ENCODE results near the gene SBNO2.

The SBNO2 gene, protein sequence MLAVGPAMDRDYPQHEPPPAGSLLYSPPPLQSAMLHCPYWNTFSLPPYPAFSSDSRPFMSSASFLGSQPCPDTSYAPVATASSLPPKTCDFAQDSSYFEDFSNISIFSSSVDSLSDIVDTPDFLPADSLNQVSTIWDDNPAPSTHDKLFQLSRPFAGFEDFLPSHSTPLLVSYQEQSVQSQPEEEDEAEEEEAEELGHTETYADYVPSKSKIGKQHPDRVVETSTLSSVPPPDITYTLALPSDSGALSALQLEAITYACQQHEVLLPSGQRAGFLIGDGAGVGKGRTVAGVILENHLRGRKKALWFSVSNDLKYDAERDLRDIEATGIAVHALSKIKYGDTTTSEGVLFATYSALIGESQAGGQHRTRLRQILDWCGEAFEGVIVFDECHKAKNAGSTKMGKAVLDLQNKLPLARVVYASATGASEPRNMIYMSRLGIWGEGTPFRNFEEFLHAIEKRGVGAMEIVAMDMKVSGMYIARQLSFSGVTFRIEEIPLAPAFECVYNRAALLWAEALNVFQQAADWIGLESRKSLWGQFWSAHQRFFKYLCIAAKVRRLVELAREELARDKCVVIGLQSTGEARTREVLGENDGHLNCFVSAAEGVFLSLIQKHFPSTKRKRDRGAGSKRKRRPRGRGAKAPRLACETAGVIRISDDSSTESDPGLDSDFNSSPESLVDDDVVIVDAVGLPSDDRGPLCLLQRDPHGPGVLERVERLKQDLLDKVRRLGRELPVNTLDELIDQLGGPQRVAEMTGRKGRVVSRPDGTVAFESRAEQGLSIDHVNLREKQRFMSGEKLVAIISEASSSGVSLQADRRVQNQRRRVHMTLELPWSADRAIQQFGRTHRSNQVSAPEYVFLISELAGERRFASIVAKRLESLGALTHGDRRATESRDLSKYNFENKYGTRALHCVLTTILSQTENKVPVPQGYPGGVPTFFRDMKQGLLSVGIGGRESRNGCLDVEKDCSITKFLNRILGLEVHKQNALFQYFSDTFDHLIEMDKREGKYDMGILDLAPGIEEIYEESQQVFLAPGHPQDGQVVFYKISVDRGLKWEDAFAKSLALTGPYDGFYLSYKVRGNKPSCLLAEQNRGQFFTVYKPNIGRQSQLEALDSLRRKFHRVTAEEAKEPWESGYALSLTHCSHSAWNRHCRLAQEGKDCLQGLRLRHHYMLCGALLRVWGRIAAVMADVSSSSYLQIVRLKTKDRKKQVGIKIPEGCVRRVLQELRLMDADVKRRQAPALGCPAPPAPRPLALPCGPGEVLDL (N-terminal part only)

GRCh38 chr19:1173845-1174809 is at the start of gene SBNO2:
Gene SBNO2 (minus strand): TSS chr19:1174268. CDS start chr19:1154276, 19,992 bp downstream.
- DNase-seq (ENCODE audit: low read depth in 2 of 2) = peak; percentile 82 to 86

- no peak for DNase-seq (ENCODE audit: low read depth in 2 of 2)
These were observed 49.2 kb upstream of the SBNO2 start for GRCh38 chr19:1223018-1223855.

DNA sequence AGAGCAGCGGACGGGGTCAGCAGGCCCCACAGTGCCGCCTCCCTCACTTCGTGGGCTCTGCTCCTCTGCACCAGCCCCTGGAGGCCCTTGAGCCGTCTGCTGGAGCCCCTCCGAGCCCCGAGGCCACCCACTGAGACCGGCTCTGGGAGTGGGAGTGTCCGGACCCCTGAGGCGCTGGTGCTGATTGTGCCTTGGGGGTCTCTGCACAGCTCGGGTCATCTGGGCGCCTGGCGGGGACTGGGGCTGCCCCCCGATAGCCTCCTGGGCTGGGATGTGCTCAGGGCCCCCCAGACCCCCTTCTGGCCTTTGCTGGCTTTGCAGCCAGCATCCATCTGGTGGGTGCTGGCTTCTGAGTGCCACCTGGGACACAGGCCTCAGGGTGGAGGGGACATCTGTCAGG is 48.3 kb upstream of the SBNO2 start:
- DNase-seq (ENCODE audit: low read depth in 2 of 2) = no peak

GRCh38 chr19:1221904-1222255 is 47.8 kb upstream of the SBNO2 start:
- no peak for DNase-seq (ENCODE audit: low read depth in 2 of 2)

GRCh38 chr19:1220976-1221903 is 47.2 kb upstream of the SBNO2 start:
- DNase-seq (ENCODE audit: low read depth in 2 of 2) = no peak

DNA sequence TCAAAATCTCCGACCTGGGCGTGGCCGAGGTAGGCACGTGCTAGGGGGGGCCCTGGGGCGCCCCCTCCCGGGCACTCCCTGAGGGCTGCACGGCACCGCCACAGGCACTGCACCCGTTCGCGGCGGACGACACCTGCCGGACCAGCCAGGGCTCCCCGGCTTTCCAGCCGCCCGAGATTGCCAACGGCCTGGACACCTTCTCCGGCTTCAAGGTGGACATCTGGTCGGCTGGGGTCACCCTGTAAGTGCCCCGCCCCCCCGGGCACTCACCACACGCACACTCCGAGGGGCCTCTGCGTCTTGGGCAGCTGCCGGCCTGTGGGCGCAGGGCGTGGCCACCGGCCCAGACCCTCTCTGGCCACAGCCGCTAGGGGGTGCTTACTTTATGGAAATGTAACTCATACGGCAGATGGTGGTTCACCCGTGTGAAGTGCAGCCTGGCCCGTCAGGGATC is 46.4 kb upstream of the SBNO2 start:
- no peak for DNase-seq (ENCODE audit: low read depth in 2 of 2)

DNA sequence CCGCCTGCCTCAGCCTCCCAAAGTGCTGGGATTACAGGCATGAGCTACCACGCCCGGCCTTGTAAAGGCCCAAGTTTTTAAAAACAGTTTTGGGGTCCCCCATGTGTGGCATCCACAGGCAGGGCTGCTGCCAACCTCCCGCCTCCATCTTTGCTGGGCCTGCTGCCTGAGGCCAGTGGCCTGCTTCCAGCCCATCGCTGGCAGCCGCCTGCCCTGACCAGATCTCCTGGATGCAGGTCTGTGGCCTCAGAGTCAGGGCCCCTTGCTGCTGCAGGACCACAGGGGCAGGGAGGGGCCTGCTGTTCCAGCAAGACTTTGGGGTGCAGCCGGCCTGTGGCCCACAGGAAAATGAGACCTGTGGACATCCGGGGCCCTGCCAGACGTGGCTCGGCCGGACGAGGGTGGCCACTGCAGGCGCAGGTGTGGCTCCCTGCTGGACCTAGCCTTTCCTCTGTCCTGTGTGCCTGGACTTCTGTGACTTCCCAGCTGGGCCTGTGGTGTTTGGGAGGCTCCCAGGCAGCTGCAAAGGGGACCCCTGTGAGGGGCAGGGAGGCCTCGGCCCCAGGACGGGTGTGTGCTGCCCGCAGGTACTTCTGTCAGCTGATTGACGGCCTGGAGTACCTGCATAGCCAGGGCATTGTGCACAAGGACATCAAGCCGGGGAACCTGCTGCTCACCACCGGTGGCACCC is 45.9 kb upstream of the SBNO2 start:
- DNase-seq (ENCODE audit: low read depth in 2 of 2) = no peak

DNA sequence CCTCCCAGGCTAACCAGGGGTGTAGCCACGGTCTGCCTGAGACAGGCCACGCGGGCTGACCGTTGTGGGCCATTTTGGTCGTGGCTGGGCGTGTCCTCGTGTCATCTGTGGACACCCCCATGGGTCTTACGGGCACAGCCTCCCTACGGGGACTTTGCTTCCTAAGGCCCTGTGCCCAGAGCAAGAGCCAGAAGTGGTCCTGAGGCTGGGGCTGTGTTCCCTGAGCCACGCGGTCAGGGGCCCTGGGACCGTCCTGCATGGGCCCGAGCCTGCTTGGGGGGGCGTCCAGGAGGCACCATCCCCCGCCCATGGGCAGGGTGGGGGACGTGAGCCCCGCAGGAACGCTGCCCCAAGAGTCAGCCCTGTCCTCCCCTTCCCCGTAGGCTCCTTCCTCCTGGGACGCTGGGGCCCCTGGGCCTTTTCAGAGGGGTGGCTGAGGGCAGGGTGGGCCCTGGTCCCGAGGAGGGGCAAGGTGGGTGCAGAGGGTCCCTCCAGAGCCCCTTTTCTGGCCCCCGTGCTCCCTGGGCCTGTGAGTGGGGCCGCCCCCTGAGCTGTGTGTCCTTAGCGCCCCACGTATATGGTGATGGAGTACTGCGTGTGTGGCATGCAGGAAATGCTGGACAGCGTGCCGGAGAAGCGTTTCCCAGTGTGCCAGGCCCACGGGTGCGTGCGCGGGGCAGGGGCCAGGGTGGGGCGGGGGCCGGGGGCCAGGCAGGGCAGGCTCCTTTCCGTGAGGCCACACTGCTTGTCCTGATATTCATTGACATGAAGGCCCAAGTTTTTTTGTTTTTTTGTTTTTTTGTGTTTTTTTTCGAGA is 44.9 kb upstream of the SBNO2 start:
- no peak for DNase-seq (ENCODE audit: low read depth in 2 of 2)

DNA sequence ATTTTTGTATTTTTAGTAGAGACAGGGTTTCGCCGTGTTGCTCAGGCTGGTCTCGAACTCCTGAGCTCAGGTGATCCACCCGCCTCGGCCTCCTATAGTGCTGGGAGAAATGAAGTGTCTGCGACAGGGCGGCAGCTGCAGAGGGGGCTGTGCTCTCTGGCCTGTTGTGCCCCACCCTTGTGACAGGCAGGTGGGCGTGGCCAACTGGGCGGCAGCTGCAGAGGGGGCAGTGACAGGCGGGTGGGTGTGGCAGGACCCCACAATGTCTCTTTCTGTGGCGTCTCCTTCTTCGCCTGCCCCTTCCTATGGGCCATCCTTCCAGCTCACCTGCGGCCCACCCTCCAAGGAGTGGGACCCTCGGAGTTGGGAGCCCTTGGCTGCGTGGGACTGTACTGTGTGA is 43.3 kb upstream of the SBNO2 start:
- no peak for DNase-seq (ENCODE audit: low read depth in 2 of 2)

DNA sequence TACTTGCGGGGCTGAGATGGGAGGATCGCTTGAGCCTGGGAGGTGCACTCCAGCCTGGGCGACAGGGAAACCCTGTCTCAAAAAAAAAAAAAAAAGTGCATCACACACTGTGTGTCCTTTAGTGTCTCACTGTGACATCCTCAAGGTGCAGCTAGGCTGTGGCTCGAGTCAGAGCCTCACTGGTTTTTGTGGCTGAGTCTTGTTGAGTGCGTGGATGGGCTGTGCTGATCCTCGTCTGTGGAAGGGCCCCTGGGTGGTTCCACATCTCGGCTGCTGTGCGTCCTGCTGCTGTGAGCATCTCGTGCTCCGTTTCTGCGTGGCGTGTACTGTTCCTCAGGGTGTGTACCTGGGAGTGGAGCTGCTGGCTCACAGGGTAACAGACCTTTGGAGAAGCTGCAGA is 42.7 kb upstream of the SBNO2 start:
- DNase-seq (ENCODE audit: low read depth in 2 of 2) = no peak

DNA sequence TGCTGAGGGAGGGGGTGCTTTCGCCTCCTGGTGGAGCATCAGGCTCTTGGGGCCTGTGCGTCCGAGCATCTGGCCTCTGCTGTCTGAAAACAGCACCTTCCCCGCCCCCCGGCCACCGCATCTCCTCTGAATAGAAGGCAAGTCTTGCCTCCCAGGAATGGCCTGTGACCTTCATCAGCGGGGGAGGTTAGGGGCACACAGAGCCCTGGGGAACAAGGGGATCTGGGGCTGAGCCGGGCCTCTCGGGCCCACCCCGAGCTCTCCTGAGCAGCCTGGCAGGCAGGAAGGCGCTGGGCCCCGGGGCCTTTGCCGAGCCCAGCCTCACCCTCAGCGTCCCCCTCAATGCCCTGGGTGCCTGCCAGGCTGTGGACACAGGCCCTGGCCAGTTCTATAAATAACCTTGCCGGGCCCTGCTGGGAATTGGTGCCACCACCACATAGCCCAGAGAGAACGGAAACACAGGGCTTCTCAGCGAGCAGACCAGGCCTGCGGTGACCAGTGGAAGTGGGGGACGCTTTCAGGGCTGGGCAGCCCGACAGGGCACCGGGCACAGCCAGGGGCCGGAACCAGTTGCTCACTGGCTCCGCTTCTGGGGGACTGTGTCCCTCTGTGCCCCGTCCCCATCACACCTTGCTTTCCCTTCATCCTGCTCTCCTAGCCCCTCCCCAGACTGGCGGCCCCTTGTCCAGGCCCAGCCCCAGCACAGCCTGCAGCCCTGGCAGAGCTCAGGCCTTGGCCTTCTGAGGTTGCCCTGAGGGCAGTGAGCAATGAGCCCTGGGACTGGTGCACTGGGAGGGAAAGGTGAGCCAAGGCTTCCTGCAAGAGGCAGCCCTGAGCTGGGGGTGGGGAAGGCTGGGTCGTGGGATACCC is 41.0 kb upstream of the SBNO2 start:
- no peak for DNase-seq (ENCODE audit: low read depth in 2 of 2)

DNA sequence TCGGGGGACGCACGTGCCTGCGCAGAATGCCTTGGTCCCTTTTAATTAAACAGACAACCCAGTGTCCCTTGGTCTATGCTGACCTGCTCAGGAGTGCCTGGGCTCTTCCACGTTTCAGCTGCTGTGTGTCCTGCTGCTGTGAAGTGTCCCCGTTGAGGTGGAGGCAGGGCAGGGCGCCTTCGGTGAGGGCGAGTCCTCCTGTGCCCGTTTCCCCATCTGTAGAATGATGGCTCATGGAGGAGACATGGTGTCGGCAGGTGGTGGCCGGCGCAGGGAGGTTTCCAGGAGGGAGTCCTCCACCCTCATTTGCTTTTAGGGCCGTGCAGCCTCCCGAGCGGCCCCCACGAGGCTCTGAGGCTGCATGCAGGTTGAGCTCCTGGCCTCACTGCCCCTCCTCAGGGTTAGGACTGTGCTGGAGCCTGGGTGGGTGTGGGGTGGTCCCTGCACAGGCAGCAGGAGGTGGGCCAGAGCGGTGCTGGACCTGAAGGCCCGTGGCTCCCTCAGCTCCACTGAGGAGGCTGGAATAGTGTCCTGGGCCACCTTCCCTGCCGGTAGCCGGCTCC is 40.3 kb upstream of the SBNO2 start:
- no peak for DNase-seq (ENCODE audit: low read depth in 2 of 2)

DNA sequence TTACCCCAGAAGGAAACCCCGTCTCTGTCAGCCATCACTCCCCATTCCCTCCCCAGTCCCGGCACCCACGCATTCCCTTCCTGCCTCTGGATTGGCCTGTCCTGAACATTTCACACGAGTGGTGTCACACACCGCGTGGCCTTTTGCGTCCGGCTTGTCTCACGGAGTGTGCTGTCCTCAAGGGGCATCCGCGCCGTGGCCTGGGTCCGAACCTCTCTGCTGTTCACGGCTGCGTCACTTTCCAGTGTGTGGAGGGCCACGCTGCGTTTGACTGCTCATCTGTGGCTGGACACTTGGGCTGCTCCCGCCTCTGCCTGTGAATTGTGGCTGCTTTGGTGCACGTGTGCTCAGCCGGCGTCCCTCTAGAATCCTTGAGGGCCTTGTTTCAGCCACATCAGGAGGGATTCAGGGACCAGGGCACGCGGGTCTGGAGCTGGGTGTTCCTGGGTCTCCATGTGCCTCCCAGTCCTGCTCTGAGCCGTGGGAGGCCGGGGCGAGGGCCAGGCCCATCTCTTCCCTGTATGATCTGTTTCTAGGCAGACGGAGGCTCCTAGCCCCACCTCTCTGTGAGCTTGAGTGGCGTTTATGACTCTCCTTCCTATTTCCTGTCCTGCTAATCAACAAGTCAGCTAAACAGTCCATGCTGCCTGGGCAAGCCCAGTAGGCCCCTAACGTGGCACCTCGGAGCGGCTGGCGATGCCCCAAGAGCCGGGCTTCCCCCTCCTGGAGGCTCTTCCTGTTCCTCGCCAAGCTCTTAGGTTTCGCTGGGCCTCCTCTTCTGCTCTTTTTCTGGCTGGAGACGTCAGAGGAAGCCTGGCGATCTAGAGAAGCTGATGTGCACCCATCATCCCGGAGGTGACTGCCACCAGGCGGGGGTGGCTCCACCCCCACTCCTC is 39.6 kb upstream of the SBNO2 start:
- DNase-seq (ENCODE audit: low read depth in 2 of 2) = no peak

DNA sequence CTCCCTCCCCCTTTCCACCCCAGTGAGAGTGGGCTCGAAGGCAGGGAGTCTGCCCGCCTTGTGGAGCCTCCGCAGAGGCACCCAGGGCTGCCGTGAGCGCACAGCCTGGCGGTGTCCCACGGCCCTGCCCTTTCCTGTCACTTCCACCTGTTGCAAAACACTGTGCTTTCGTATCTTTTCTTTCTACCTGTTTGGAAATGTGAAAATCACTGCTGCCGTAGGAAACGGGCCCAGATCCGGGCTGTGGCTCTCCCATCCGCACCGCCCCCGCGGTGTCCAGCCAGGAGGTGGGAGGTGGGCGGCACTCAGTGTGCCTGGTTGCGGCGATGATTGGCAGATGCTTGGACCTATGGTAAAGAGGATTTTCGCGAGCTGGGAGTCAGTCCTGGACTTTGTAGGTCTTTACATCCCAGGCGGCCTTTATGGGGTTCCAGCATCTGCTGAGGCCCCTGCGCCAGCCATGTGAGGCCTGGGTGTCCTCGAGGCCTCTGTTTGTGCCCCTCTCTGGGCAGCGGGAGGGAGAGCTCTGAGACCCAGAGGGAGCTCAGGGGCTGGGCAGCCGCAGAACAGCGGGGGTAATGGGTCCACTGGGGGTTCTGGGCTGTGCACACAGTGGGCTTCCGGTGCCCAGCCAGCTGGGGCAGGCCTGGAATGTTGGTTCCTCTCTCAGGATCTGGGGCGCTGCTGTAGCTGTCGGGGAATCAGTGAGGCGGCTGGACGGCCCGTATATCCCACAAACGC is 37.6 kb upstream of the SBNO2 start:
- no peak for DNase-seq (ENCODE audit: low read depth in 2 of 2)

DNA sequence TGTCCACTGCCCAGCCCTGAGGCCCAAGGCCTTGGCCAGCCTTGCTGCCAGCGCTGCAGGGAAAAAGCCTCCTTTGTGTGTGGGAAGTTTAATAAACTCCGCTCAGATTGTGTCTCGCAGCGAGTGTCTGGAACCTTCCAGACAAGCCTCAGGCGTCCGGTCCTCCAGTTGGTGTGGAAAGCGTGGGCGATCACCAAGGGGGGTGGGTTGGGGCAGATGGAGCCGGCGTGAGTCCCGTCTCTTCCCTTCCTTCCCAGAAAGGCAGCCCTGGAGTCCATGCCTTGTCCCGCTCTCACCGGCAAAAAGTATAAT is 36.1 kb upstream of the SBNO2 start:
- no peak for DNase-seq (ENCODE audit: low read depth in 2 of 2)

Measured in stimulated activated CD8-positive, alpha-beta memory T cell treated with anti-CD3 and anti-CD28 coated beads, Interleukin-15, amount 100 ng/mL, for 48 hours (primary cell).